Lower lobe of right lung (tissue), 2 donors: ENCODE data around the gene TMOD3. TPM values are rescaled to one million over a fixed set of nuclear protein-coding genes. Genes with fewer than 3 reads are reported as not detected.
A peak's percentile ranks its signal among the peaks of the same experiment; 100 is the strongest.
"Not testable (repeated sequence)": the region's sequence is repeated elsewhere in the genome, so short reads cannot be mapped to it uniquely, and the experiment has no call there.

Experiments used
- ATAC-seq, 2 donors: fragments of 200-7000 bp; cut with Tn5 transposase; one replicate each; pipeline ENCODE4 v1.9.1; 2020 to 2022; ENCODE audit warnings: mild to moderate bottlenecking in 2 of 2, moderate library complexity in 2 of 2
- DNase-seq: peaks from one replicate; pipeline ENCODE4 v3.0.0-alpha.2; 2020
- H3K27ac ChIP-seq: fragments of 200-600 bp; one replicate; pipeline ENCODE4 v1.8.0; 2022
- H3K27me3 ChIP-seq: fragments of 200-600 bp; one replicate; pipeline ENCODE4 v1.8.0; 2022; ENCODE audit warnings: low read depth
- H3K36me3 ChIP-seq: fragments of 200-600 bp; one replicate; pipeline ENCODE4 v1.8.0; 2022; ENCODE audit warnings: mild to moderate bottlenecking
- H3K4me1 ChIP-seq: fragments of 200-600 bp; one replicate; pipeline ENCODE4 v1.8.0; 2022
- H3K4me3 ChIP-seq: fragments of 200-600 bp; one replicate; pipeline ENCODE4 v1.8.0; 2022; ENCODE audit warnings: mild to moderate bottlenecking
- H3K9me3 ChIP-seq: fragments of 200-600 bp; one replicate; pipeline ENCODE4 v1.8.0; 2022
- CTCF ChIP-seq: fragments of 200-600 bp; IDR thresholded peaks from one replicate; pipeline ENCODE4 v1.8.0; 2022; ENCODE audit warnings: antibody characterized with exemption, mild to moderate bottlenecking
- intact Hi-C: fragments of 100-400 bp; cut with DNase I; formaldehyde crosslinking; loops from one replicate; pipeline ENCODE4 v1.11.0; 2022
- total RNA-seq: library from RNA; stranded (reverse); fragmentation: NEBNext Ultra II Directional; extraction: Animal tissue kit (Norgen Biotek cat#: 25700); gene quantifications from one replicate; pipeline ENCODE4 v1.2.1, GENCODE V29; 2021
- donor health status: DM: no; HTN: yes; CAD: no; lungs with severe emphysema.

The TMOD3 gene
- total RNA-seq, 1 donor from 2014 or later: 73.7 TPM

GRCh38 chr15:51884517-51885236, 55.2 kb downstream of the TMOD3 start:
- Histone ChIP-seq H3K9me3 (no peaks in the 10 kb centered on the region), H3K27ac (peak overlapping the region; percentile 28), H3K36me3 (peaks cover 18% of the 10 kb centered on the region), H3K4me3 (no peak overlapping the region), H3K4me1 (peaks cover 41% of the 10 kb centered on the region), H3K27me3 (no peaks in the 10 kb centered on the region)
- intact Hi-C loops: no loop called here
- DNase-seq: no peak
- TF ChIP-seq CTCF: no peak
- no peak for ATAC-seq

DNA sequence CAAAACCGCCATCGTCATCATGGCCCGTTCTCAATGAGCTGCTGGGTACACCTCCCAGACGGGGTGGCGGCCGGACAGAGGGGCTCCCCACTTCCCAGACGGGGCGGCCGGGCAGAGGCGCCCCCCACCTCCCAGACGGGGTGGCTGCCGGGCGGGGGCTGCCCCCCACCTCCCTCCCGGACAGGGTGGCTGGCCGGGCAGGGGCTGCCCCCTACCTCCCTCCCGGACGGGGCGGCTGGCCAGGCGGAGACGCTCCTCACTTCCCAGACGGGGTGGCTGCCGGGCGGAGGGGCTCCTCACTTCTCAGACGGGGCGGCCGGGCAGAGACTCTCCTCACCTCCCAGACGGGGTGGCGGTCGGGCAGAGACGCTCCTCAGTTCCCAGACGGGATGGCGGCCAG, 56.3 kb downstream of the TMOD3 start:
- intact Hi-C loops, H3K27ac ChIP-seq, DNase-seq, H3K27me3 ChIP-seq, ATAC-seq, H3K4me3 ChIP-seq, H3K9me3 ChIP-seq: not testable (repeated sequence)
- H3K4me1 ChIP-seq: peaks cover 33% of the 10 kb centered on the region
- peaks cover 28% of the 10 kb centered on the region for H3K36me3 ChIP-seq

- Histone ChIP-seq H3K9me3 (no peaks in the 10 kb centered on the region), H3K36me3 (peaks cover 50% of the 10 kb centered on the region), H3K27me3 (no peaks in the 10 kb centered on the region), H3K4me3 (no peak overlapping the region), H3K4me1 (peaks cover 22% of the 10 kb centered on the region), H3K27ac (no peak overlapping the region)
- DNase-seq (no peak), ATAC-seq (no peak)
- no peak for TF ChIP-seq CTCF
- intact Hi-C loops: no loop called here
Observed at GRCh38 chr15:51887887-51888592, 58.6 kb downstream of the TMOD3 start.

GRCh38 chr15:51888593-51889195, 59.2 kb downstream of the TMOD3 start:
- H3K4me3 ChIP-seq: no peak overlapping the region
- peak; percentile 71 for TF ChIP-seq CTCF
- H3K4me1 ChIP-seq: peaks cover 16% of the 10 kb centered on the region
- peaks cover 57% of the 10 kb centered on the region for H3K36me3 ChIP-seq
- no peak overlapping the region for H3K27ac ChIP-seq
- H3K9me3 ChIP-seq: no peaks in the 10 kb centered on the region
- DNase-seq (no peak), ATAC-seq (peak in 1 of 2 donors; percentile 63)
- intact Hi-C loops: no loop called here
- H3K27me3 ChIP-seq: no peaks in the 10 kb centered on the region

GRCh38 chr15:51889486-51889885, 60.0 kb downstream of the TMOD3 start:
- no peak for TF ChIP-seq CTCF
- no peak for DNase-seq
- Histone ChIP-seq H3K27me3 (no peaks in the 10 kb centered on the region), H3K27ac (no peak overlapping the region), H3K36me3 (peaks cover 65% of the 10 kb centered on the region), H3K4me1 (peaks cover 8% of the 10 kb centered on the region), H3K9me3 (no peaks in the 10 kb centered on the region), H3K4me3 (no peak overlapping the region)
- no peak for ATAC-seq
- intact Hi-C loops: no loop called here

GRCh38 chr15:51904421-51904820, 75.0 kb downstream of the TMOD3 start:
- DNase-seq (no peak), ATAC-seq (no peak)
- no peaks in the 10 kb centered on the region for H3K27me3 ChIP-seq
- peaks cover 76% of the 10 kb centered on the region for H3K36me3 ChIP-seq
- intact Hi-C loops: no loop called here
- no peak overlapping the region for H3K4me3 ChIP-seq
- no peaks in the 10 kb centered on the region for H3K9me3 ChIP-seq
- peaks cover 4% of the 10 kb centered on the region for H3K4me1 ChIP-seq
- TF ChIP-seq CTCF: no peak
- no peak overlapping the region for H3K27ac ChIP-seq
